OCI-LY7 (cell line): ENCODE results near the gene CTNNA3. TPM values are rescaled to one million over a fixed set of nuclear protein-coding genes. Genes with fewer than 3 reads are reported as not detected.

Experiments used
- BruUV-seq: library from RNA; stranded (reverse); fragments of 400-500 nt; replicated peaks from 2 replicates; lab custom pipeline; 2021; lab: Mats Ljungman, UMichigan
- CTCF ChIA-PET: fragments of 300-600 bp; sonication (Branson Sonifier 250); formaldehyde crosslinking; loops from one replicate; lab custom pipeline; 2022; ENCODE audit warnings: antibody characterized with exemption; ENCODE audit not compliant: unreplicated experiment; lab: Charles Lee
- POLR2A ChIA-PET: fragments of 300-600 bp; sonication (Branson Sonifier 250); formaldehyde crosslinking; loops from one replicate; lab custom pipeline; 2022; ENCODE audit warnings: antibody characterized with exemption; lab: Charles Lee
- DNase-seq: peaks from one replicate; pipeline ENCODE4 v3.0.0-alpha.2; 2015; ENCODE audit warnings: low spot score
- H2AFZ ChIP-seq: fragments of 200-600 bp; sonication (generic), shearing (Covaris generic); 2 replicates; pipeline ENCODE4 v1.6.1; 2014; ENCODE audit warnings: mild to moderate bottlenecking, antibody characterized with exemption, low read length, moderate library complexity
- H3K27ac ChIP-seq: fragments of 200-600 bp; sonication (generic); 2 replicates; pipeline ENCODE4 v1.5.1; 2014; ENCODE audit warnings: mixed run types, low read depth, mild to moderate bottlenecking, moderate library complexity, low read length, inconsistent platforms; ENCODE audit not compliant: poor library complexity, severe bottlenecking
- H3K36me3 ChIP-seq: fragments of 200-600 bp; sonication (generic); 2 replicates; pipeline ENCODE4 v1.6.1; 2014; ENCODE audit warnings: mild to moderate bottlenecking, antibody characterized with exemption, low read length, moderate library complexity, mixed read lengths; ENCODE audit not compliant: insufficient read depth
- H3K4me1 ChIP-seq: fragments of 200-600 bp; sonication (generic); 2 replicates; pipeline ENCODE4 v1.5.1; 2014; ENCODE audit warnings: mild to moderate bottlenecking, low read length; ENCODE audit not compliant: insufficient read depth, poor library complexity, severe bottlenecking
- H3K4me2 ChIP-seq: fragments of 200-600 bp; sonication (generic); 2 replicates; pipeline ENCODE4 v1.6.1; 2014; ENCODE audit warnings: mild to moderate bottlenecking, low read length
- H3K4me3 ChIP-seq: fragments of 200-600 bp; sonication (generic); 2 replicates; pipeline ENCODE4 v1.5.1; 2014; ENCODE audit warnings: mild to moderate bottlenecking, low read depth, low read length; ENCODE audit not compliant: poor library complexity, severe bottlenecking
- H3K79me2 ChIP-seq: fragments of 200-600 bp; sonication (generic); 2 replicates; pipeline ENCODE4 v1.6.1; 2016; ENCODE audit warnings: low read depth, mild to moderate bottlenecking, low read length, moderate library complexity, mixed read lengths; ENCODE audit not compliant: insufficient read depth
- H3K9me2 ChIP-seq: fragments of 200-600 bp; sonication (generic); 2 replicates; pipeline ENCODE4 v1.6.1; 2016; ENCODE audit warnings: mild to moderate bottlenecking, low read length, mixed read lengths; ENCODE audit not compliant: insufficient read depth
- H3K9me3 ChIP-seq: fragments of 200-600 bp; sonication (generic); 2 replicates; pipeline ENCODE4 v1.6.1; 2014; ENCODE audit warnings: mild to moderate bottlenecking, mixed run types, low read length, mixed read lengths
- H4K20me1 ChIP-seq: fragments of 200-600 bp; sonication (generic); 2 replicates; pipeline ENCODE4 v1.6.1; 2014; ENCODE audit warnings: mild to moderate bottlenecking, antibody characterized with exemption, low read length, moderate library complexity, mixed read lengths; ENCODE audit not compliant: insufficient read depth
- EZH2phosphoT487 ChIP-seq: fragments of 200-600 bp; sonication (generic); IDR thresholded peaks from 2 replicates; pipeline ENCODE4 v1.6.1; 2018; ENCODE audit warnings: low read depth, borderline replicate concordance, mild to moderate bottlenecking, mixed run types, antibody characterized with exemption, low read length, moderate library complexity, mixed read lengths
- intact Hi-C: fragments of 100-400 bp; cut with micrococcal nuclease; formaldehyde crosslinking; loops from one replicate; pipeline ENCODE4 v1.10.0; 2022; ENCODE audit not compliant: unreplicated experiment
- total RNA-seq, 2 experiments: library from RNA; depleted of rRNA in 1 of 2; stranded (reverse); fragments of >200 nt in 1 of 2; shearing (Covaris generic) in 1 of 2; gene quantifications; 2 replicates each; pipeline ENCODE4 v1.2.3, GENCODE V29; 2014 to 2022
- TF ChIP-seq, protein P1 (sequence below): fragments of 200-600 bp; sonication (generic); conservative IDR thresholded peaks from 2 replicates; pipeline ENCODE4 v1.5.1; 2014; ENCODE audit warnings: mild to moderate bottlenecking, antibody characterized with exemption, low read length, moderate library complexity, mixed read lengths

The CTNNA3 gene
- total RNA-seq, 2 experiments from 2014 or later = not detected

DNA sequence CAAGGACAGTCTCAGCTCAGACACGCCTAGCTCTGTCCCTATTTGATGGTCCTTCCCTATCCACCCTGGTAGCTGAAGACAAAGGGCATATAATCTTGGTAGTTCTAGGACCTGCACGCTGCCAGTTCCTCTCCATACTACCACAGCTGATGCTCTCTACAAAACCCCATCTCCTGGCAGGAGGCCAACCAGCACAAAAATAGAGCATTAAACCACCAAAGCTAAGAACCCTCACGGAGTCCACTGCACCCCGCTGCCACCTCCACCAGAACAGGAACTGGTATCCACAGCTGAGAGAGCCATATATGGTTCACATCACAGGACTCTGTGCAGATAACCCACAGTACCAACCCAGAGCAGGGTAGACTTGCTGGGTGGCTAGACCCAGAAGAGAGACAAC lies 470.8 kb downstream of the CTNNA3 start:
- no TSS peak for BruUV-seq
- Histone ChIP-seq H3K4me3 (no peak overlapping the region), H3K36me3 (no peaks in the 10 kb centered on the region), H4K20me1 (no peaks in the 10 kb centered on the region), H3K9me2 (no peaks in the 10 kb centered on the region), H3K9me3 (no peaks in the 10 kb centered on the region), H3K4me2 (no peak overlapping the region), H3K79me2 (no peaks in the 10 kb centered on the region), H3K4me1 (no peaks in the 10 kb centered on the region), H3K27ac (no peak overlapping the region), H2AFZ (no peak overlapping the region)
- intact Hi-C loops = no loop called here
- POLR2A ChIA-PET = interaction anchor here (1.0 kb wide), 1 partner anchor 19 kb away, joined by 3 read pairs; no protein-coding TSS in a partner anchor
- no peak for DNase-seq
- TF ChIP-seq, protein P1, sequence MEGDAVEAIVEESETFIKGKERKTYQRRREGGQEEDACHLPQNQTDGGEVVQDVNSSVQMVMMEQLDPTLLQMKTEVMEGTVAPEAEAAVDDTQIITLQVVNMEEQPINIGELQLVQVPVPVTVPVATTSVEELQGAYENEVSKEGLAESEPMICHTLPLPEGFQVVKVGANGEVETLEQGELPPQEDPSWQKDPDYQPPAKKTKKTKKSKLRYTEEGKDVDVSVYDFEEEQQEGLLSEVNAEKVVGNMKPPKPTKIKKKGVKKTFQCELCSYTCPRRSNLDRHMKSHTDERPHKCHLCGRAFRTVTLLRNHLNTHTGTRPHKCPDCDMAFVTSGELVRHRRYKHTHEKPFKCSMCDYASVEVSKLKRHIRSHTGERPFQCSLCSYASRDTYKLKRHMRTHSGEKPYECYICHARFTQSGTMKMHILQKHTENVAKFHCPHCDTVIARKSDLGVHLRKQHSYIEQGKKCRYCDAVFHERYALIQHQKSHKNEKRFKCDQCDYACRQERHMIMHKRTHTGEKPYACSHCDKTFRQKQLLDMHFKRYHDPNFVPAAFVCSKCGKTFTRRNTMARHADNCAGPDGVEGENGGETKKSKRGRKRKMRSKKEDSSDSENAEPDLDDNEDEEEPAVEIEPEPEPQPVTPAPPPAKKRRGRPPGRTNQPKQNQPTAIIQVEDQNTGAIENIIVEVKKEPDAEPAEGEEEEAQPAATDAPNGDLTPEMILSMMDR = no peak
- TF ChIP-seq EZH2phosphoT487 = no peak
- CTCF ChIA-PET = interaction anchor here (0.6 kb wide), 1 partner anchor 432 kb away, joined by 4 read pairs; no protein-coding TSS in a partner anchor

DNA sequence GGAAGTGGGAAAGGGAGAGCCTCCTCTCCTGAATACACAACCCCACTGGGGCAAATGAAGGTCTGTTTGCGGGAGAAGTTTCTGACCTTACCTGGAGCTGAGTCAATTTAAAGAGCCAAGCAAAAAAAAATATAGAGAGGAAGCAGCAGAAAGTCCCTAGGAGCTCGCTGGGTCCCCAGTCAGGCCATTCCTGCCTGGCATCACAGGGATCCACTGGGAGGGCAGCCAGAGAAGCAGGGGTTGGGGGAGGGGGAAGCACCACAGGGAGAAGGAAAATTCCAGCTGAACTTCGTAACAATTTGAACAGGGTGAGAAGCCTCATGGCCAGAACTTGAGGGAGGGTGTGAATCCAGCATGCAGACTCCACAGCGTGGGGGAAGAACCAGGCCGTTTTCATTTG lies 471.4 kb downstream of the CTNNA3 start:
- no peak overlapping the region for H3K4me3 ChIP-seq
- H3K9me2 ChIP-seq = no peaks in the 10 kb centered on the region
- no peaks in the 10 kb centered on the region for H4K20me1 ChIP-seq
- H3K27ac ChIP-seq = no peak overlapping the region
- BruUV-seq = no TSS peak
- no peak overlapping the region for H2AFZ ChIP-seq
- no peaks in the 10 kb centered on the region for H3K9me3 ChIP-seq
- no peak overlapping the region for H3K4me2 ChIP-seq
- no peaks in the 10 kb centered on the region for H3K36me3 ChIP-seq
- ChIA-PET CTCF (no interaction called here), POLR2A (no interaction called here)
- DNase-seq = no peak
- no peaks in the 10 kb centered on the region for H3K4me1 ChIP-seq
- no peaks in the 10 kb centered on the region for H3K79me2 ChIP-seq
- TF ChIP-seq, protein P1 = no peak
- no peak for TF ChIP-seq EZH2phosphoT487
- intact Hi-C loops = no loop called here

DNA sequence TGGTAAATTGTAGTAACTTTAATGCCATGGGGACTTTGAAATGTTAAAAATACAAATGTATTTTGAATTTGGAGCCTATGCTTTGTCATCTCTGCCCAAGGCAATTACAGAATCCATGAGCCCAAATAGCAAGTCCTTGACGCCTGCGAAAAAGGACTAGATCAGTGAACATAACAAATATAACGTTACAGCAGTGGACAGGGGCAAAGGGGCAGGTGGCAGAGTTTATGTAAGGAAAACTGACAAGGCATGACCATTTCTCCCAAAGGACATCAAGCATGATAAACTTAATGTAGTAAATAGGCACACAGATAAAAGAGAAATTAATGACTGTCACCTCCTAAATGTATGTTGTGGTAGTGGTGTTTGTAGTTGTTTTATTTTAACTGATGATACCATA lies 473.1 kb downstream of the CTNNA3 start:
- Histone ChIP-seq H3K4me2 (no peak overlapping the region), H3K27ac (no peak overlapping the region), H3K9me3 (no peaks in the 10 kb centered on the region), H2AFZ (no peak overlapping the region), H3K9me2 (no peaks in the 10 kb centered on the region), H3K4me3 (no peak overlapping the region), H3K4me1 (no peaks in the 10 kb centered on the region), H3K79me2 (no peaks in the 10 kb centered on the region), H4K20me1 (no peaks in the 10 kb centered on the region), H3K36me3 (no peaks in the 10 kb centered on the region)
- no peak for TF ChIP-seq EZH2phosphoT487
- TF ChIP-seq, protein P1 = no peak
- CTCF ChIA-PET = no interaction called here
- no TSS peak for BruUV-seq
- intact Hi-C loops = no loop called here
- POLR2A ChIA-PET = interaction anchor here (1.4 kb wide), 1 partner anchor 13 kb away, joined by 3 read pairs; no protein-coding TSS in a partner anchor
- no peak for DNase-seq
